D341Med (cell line): ENCODE measurements around the gene CBS.
"Not testable (repeated sequence)": the region's sequence is repeated elsewhere in the genome, so short reads cannot be mapped to it uniquely, and the experiment has no call there.

Experiments
- DNase-seq: peaks from one replicate; pipeline ENCODE4 v3.0.0; 2012; ENCODE audit warnings: low spot score

The CBS gene

DNA sequence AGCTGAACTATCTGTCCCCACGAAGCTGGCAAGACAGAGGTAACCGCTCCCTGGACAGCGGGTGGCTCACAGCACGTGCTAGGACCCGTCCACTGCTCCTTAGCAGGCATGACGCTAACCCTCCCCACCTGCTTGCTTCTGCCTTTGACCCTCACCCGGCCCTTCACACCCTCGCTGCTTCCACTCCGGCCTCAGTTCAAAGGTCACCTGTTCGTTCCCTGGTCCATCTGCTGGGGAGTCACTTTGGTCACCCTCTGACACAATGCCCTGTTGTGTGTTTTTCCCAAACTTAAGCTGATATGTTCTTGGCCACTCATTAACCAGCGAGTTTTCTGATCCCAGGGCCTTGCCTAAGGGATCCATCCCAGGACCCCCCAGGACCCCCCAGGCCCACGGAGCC lies 7.6 kb downstream of the CBS start:
- not testable (repeated sequence) for DNase-seq

DNA sequence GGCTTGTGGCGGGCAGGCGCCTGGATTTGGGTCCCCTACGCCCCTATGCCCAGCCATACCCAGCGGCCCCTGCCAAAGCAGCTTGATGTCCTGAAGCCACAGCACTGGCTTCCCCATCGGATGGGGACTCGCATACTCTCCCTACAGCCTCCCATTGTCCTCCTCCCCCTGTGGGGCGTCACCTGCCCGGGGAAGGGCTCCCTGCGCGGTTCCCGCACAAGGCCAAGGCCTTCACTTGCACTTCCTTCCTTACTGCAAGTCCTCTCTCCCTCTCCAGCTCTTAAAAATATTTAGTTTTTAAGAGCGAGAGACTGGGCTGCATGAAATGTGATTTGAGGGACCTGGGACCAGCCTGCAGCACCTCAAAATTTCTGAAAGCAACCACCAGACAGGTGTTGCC lies 8.9 kb downstream of the CBS start:
- DNase-seq: not testable (repeated sequence)

GRCh38 chr21:43065991-43066390 lies 9.6 kb downstream of the CBS start:
- not testable (repeated sequence) for DNase-seq

DNA sequence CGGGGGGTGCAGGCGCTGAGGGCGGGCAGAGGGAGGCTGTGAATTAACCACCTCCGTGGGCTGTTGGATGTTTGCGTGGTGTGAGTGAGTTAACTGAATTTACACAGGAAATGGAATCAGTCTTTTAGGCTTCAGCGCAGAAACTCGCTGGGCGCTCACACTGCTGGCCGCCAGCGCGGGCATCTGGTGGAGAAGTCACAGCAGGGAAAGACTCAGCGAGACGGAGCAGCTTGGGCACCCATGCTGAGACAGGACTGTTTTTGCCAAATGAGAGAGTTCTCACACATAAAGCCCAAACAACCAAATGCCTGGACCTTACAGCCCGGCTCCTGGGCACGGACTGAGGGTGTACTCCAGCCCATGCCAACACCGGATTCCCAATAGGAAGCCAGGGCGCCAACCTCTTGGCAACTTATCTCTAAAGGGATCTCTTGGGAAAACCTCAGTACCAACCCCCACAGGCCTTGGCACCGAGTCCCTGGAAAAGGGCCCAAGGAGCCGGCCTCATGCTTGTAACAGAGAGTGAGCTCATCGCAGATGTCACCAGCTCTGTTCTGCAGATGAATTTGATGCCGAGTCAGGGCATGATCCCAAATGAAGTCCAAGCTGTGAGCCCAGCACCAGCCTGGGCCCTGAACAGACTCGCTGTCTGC lies 11.2 kb downstream of the CBS start:
- DNase-seq: not testable (repeated sequence)

GRCh38 chr21:43062955-43063664 lies 12.5 kb downstream of the CBS start:
- DNase-seq: not testable (repeated sequence)

GRCh38 chr21:43053112-43053511 lies 22.5 kb downstream of the CBS start:
- not testable (repeated sequence) for DNase-seq

- DNase-seq: not testable (repeated sequence)
Measured at GRCh38 chr21:43045876-43046821, 29.5 kb downstream of the CBS start.

- not testable (repeated sequence) for DNase-seq
Measured at GRCh38 chr21:43045165-43045875, 30.3 kb downstream of the CBS start.

DNA sequence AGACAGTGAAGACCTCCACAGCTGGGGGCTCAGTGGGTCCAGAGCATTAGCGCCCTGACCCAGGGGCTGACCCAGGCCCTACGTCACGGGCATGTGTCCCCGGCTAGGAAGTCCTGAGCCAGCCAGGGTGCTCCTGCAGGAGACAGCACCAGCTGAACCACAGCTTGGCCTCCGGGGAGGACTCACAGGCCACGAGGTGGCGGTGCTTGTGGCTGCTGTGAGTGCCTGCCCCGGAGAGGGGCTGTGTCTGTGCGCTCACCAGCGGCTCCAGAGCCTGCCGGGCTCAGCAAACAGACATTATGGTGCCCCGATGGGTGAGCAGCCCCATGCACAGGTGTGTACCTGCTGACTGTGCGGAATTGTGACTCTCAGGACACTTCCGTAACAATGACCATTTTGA lies 31.1 kb downstream of the CBS start:
- not testable (repeated sequence) for DNase-seq

DNA sequence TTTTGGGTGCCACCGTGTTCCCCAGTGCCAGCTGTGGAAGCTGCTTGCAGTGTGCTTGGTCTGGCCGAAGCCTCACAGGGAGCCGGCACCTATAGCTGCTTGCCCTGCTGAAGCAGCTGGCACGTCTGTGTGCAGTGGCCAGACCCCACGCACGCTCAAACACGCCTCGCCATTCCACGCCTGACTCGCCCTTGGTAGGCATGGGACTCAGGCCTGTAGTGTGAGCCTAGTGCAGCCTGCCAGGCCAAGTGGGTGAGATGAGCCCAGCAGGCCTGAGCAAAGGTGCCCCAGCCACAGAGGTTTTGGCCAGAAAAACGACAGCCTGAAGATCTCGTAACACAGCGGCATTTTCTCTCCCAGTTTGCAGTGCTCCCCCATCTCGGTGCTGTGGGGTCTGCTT lies 32.3 kb downstream of the CBS start:
- DNase-seq: not testable (repeated sequence)

- DNase-seq: not testable (repeated sequence)
Measured at GRCh38 chr21:43042169-43042568, 33.5 kb downstream of the CBS start.

GRCh38 chr21:43038659-43039044 lies 37.0 kb downstream of the CBS start:
- DNase-seq: not testable (repeated sequence)

DNA sequence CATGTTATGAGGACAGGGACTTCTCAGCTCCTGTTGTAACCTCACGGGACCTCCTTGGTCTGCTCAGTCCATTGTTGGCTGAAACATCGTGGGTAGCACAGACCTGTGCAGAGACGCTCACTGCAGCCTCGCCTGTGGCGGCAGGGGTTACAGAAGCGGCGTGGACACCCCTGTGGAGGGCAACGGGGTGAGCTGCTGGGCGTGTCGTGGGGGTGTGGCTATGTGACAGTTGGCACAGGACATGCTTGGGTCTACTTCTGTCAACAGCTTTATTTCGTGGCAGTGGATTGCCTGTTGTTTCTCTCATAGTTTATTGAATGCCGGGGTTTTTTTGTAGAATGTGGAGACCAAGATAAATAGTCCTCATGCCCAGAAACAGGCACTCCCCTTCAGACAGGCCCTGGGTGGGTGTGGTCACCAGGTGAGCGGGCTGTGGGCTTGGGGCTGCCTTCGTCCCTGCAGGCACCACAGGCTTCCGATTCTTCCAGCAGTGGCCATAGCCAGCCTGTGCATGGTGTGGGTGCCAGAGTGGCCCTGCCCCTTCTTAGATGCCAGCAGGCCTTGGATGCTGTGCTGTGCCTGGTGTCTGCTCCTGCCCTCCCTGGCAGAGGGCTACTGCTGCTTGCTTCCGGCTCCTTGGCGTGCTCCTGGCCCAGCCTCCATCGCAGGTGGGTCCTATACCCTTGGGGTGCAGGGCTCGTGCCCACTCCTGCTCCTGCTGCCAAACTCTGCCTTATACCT lies 37.5 kb downstream of the CBS start:
- DNase-seq: not testable (repeated sequence)

- not testable (repeated sequence) for DNase-seq
Measured at GRCh38 chr21:43036889-43037288, 38.7 kb downstream of the CBS start.

DNA sequence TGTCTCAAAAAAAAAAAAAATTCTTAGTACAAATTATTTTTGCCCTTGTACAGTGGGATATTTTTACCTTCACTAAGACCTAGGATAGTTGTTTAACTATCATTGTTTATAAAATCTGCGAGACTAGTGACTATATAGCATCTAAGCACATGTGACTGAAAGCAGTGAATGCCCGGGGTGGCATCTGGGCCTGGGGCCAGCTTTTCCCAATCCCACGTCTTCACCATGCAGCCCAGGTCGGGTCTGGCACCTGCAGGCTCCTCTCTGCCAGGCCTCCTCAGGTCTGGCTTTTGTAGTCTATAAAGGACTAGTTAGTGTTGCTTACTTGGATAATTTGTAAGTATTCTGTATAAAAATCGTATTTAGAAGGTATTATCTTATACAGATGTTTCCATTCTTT lies 40.8 kb downstream of the CBS start:
- no peak for DNase-seq

- DNase-seq: no peak
Measured at GRCh38 chr21:43034101-43034500, 41.5 kb downstream of the CBS start.

DNA sequence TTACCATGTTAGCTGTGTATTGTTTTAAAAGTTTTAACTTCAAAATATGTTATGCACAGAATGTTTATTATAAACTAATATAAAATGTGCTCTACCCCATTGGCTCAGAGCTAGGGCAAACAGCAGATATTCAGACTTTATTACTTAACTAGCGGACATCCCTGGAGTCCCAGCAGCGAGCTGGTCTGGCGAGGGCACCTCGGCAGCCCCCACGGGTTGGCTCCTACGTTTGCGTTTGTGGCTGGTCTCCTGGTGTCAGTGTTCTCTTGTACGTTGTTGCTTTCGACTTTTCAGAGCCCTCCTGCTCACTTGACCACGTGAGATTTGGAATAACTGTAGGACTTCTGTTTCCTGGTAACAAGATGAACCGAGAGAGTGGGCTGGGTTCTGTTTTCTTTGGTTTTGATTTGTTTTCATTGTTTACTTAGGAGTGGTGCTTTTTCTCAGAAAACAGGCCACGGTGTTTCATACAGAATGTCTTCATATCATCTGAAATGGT lies 44.5 kb downstream of the CBS start:
- DNase-seq: no peak

GRCh38 chr21:43029785-43030184 lies 45.9 kb downstream of the CBS start:
- no peak for DNase-seq

GRCh38 chr21:43027846-43028731 lies 47.5 kb downstream of the CBS start:
- DNase-seq: no peak

DNA sequence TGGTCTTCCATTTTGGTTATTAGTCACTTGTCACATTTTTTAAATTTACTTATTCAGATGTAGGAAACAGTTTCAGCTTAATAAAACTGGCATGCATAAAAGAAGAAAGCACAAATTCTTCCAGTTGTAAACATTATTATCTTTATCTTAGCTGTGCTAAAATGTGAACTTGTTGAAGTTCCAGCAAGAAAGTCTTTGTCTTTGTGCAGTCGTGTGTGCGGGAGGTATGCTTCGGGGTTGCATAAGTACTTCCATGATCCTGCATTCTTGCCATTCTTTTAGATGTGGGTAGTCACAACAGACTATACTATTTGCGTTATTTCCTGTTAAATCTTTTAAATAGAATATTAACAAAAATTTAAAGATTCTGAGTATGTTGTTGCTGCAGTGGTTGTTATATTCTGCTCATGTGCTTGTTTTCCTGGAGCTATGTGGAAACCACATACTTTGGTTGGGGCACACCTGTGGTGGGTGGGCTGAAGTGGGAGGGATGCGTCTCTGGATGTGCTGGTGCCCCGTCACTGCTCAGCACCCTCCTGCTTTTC lies 49.9 kb downstream of the CBS start:
- no peak for DNase-seq
